GM11168 (cell line): Measurements from ENCODE around the gene DFFB.

Experiments
- in situ Hi-C: fragments of 300-500 bp; cut with MboI; formaldehyde crosslinking; loops from one replicate; pipeline ENCODE4 v1.12.0; 2022; ENCODE audit warnings: low sequenced_read_pairs; ENCODE audit not compliant: unreplicated experiment

The DFFB gene

GRCh38 chr1:3906672-3907020, 49.4 kb downstream of the DFFB start:
- in situ Hi-C loops = loop anchor here (25.0 kb wide), 1 partner anchor 906 kb away; no protein-coding TSS in a partner anchor

GRCh38 chr1:3907031-3907534, 49.8 kb downstream of the DFFB start:
- in situ Hi-C loops = loop anchor here (25.0 kb wide), 1 partner anchor 905 kb away; no protein-coding TSS in a partner anchor

- in situ Hi-C loops = loop anchor here (25.0 kb wide), 1 partner anchor 905 kb away; no protein-coding TSS in a partner anchor
Observed at GRCh38 chr1:3907621-3908165, 50.4 kb downstream of the DFFB start.

GRCh38 chr1:3908886-3909517, 51.7 kb downstream of the DFFB start:
- in situ Hi-C loops = loop anchor here (25.0 kb wide), 1 partner anchor 903 kb away; no protein-coding TSS in a partner anchor

DNA sequence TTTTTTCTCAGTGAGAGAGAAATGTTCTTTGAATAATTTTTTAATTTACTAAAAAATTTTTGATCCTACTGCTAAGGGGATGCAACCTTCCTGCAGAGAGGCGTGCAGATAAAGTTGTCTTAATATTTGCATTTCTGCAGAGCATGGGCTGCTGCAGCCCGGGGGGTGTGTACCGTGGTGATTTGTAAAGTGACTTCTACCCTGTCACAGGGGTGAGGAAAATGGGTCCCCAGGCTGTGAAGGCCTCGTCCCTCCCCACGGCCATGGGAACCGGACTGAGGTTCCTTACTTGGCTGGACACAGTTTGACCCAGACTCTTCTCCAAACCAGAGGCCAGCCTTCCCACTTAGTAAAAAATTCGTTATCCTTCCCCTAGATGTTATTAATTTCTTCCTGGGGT, 52.3 kb downstream of the DFFB start:
- in situ Hi-C loops = loop anchor here (25.0 kb wide), 1 partner anchor 903 kb away; no protein-coding TSS in a partner anchor

DNA sequence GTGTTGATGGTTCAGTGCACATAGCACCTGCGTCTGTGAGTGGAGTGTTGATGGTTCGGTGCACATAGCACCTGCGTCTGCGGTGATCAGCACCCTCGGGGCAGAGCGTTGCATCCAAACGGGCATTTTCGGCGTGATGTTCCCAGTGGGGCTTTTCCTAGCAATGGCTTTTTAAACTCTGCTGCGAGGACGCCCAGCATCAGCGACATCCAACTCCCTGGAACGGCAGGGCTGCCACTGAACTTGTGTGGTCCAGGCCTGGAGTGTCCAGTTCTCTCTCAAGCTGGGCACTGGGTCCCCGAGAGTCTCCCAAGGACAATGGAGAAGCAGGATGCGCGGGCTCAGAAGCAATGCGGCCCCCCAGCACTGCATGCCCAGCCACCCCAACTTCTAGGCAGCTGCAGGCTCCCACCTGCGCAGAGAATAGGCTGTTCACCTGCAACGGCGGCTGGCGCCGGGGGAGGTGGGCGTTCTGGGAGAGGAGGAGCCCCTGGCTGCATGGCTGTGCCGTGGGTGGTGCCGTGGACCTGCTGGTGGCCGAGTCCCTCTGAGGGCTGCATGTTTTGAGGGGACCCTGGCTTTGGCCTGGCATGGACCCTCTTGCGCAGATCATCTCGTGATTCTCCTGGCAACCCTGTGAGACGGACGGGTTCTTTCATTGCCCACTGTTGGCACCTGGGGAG, 52.9 kb downstream of the DFFB start:
- in situ Hi-C loops = loop anchor here (25.0 kb wide), 1 partner anchor 902 kb away; no protein-coding TSS in a partner anchor

DNA sequence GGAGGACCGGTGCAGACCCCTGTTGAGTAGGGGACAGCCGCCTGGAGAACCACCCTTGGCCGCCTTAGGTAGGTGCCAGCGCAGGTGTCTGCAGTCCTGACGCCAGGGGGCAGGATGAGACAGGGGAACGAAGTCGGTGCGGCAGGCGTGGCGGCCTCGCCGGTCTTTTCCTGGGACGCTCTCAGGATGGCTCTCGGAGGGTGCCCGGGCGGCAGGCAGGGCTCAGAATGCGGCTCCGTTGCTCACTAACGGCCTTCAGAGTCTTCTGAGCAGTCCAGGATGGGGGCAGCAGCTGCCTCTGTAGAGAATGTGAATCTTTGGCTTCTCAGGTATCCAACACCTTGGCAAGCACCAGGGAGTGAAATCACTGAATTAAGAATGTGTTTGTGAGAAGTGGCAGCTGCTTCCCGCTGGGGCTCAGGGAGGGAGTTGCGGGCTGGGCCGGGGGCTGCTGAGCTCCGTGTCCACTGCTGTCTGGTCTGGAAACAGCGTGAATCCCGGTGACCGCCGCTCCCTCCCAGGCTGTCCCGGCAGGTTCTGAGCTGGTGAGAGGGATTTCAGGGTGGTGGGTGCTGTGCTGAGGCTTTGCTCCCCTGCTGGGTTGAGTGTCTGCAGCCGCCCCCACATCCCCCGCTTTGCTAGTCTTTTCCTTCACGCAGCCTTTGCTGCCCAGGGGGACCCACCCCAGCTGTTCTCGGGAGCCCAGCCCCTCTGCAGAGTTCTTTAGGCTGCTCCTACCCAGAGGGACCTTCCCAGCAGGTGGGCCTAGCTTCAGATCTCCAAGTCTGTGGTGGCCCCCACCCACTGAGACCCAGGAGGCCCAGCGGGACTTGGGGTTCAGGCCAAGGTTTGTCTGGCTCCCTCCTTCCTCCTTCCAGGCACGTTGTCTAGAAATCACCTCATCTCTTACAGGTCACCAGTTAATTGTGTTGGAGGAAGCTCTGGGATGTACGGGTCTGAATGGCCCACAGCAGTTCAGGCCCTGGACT, 53.9 kb downstream of the DFFB start:
- in situ Hi-C loops = loop anchor here (25.0 kb wide), 1 partner anchor 901 kb away; no protein-coding TSS in a partner anchor

DNA sequence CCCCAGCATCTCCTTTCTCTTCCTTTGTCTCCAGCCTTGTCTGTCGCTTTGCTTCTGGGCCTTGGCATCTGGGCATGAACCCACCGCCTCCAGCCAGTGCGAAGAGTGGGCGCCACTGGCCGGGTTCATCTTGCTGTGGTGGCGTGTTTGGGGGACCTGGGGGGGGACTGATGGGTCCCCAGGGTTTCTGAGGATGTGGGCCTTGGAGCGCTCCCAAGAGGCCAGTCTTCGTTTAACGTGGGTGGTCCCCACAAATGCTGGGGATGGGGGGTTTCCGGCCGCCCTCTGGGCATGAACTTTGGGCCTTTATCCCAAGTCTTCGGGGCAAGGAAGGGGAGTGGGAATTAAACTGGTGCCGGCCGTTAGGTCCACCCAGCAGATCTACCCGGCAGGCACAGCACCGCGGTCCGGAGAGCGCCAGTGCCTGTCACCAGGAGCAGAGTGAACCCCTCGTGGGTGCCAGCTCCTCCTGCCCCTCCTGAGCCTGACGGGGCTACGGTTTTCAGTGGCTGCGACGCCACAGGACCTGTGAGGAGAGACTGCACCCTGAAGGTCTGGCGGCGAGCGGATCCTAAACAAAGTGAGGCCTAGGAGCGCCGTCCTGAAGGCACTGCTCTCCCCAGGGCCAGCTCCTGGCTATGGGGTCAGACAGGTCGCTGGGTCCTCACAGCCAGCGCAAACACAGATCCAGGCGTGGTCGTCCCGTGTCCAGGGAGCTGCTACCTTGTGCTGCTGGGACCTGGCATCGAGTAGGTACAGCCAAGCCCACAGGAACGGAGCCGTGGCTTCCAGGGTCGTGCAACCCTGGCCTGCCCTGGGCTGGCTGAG, 54.9 kb downstream of the DFFB start:
- in situ Hi-C loops = loop anchor here (25.0 kb wide), 1 partner anchor 900 kb away; no protein-coding TSS in a partner anchor

- in situ Hi-C loops = loop anchor here (25.0 kb wide), 1 partner anchor 899 kb away; no protein-coding TSS in a partner anchor
Observed at GRCh38 chr1:3912809-3913685, 55.8 kb downstream of the DFFB start.

DNA sequence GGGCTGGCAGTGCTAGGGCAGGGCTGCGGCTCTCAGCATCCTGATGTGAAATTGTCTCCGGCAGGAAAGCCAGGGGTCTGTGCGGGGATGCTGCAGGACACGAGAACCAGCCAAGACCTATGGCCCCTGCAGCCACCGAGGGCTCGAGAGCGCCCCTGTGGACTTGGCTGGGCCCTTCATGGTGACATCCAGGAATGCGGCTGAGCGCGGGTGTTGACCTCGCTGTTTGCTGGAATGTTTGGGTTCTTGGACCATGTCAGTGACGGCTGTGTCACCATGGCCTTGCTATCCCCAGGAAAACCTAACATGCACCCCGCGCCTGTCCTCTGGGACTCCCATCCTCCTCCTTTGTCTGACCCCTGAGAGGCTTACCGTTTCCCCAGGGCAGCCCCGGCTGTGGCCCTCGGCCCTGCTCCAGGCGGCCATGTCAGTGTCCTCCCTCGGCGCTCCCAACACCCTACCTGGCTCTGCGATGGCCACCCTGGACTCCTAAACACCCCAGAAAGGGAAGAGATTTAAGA, 57.1 kb downstream of the DFFB start:
- in situ Hi-C loops = loop anchor here (25.0 kb wide), 1 partner anchor 898 kb away; no protein-coding TSS in a partner anchor

- in situ Hi-C loops = loop anchor here (25.0 kb wide), 1 partner anchor 897 kb away; no protein-coding TSS in a partner anchor
Observed at GRCh38 chr1:3914911-3915310, 57.6 kb downstream of the DFFB start.

- in situ Hi-C loops = loop anchor here (25.0 kb wide), 1 partner anchor 897 kb away; no protein-coding TSS in a partner anchor
Observed at GRCh38 chr1:3915551-3916121, 58.4 kb downstream of the DFFB start.

GRCh38 chr1:3917761-3918160, 60.5 kb downstream of the DFFB start:
- in situ Hi-C loops = loop anchor here (25.0 kb wide), 1 partner anchor 895 kb away; no protein-coding TSS in a partner anchor

- in situ Hi-C loops = loop anchor here (25.0 kb wide), 1 partner anchor 894 kb away; no protein-coding TSS in a partner anchor
Observed at GRCh38 chr1:3918359-3918758, 61.1 kb downstream of the DFFB start.

DNA sequence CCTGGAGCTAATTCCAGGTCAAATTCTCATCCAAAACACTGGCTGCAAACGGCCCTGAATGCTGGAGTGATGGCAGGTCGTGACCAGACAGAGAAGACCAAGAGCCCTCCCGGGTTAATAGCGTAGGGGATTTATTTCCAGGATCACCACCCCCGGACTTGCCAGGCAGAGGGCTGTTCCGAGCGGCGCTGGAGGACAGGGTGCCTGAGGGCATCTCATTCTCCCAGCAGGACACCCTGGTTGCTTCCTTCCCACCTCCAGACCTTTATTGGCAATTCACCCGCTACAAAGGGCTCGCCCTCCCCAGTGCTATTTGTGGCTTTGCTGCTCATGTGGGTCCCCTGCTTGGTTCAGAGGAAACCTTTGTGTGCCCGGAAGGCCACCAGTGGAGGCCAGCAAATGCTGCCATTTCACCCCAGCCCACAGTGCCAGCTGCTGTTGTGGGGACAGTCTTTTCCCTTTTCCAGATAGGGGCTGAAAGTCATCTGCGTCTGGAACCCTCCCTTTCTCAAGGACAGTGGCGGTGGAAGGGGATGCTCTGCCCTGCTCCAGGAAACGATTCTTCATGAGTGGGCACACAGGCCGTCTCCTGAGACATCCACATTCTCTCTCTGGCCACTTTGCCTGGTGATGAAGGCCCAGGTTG, 61.8 kb downstream of the DFFB start:
- in situ Hi-C loops = loop anchor here (25.0 kb wide), 1 partner anchor 893 kb away; no protein-coding TSS in a partner anchor

DNA sequence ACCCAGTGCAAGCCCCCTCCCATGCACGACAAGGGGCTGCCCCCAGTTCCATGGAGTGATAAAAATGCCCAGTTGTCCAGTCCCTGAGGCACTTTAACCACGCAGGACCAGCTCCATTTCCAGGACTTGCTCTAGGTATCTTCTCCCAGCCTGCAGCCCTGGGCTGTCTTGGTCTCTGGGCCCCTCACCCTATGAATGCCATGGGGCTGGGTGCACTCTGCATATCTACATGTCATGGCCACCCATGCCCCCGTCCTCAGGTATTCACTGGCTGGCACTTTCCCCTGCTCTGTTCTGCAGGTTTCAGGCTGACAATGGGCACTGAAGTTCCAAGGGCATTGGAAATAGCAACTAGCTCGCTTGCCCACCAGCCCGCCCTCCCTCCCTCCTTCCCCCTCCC, 62.4 kb downstream of the DFFB start:
- in situ Hi-C loops = loop anchor here (25.0 kb wide), 1 partner anchor 893 kb away; no protein-coding TSS in a partner anchor
